Mammary epithelial cell (primary cell): Measurements from ENCODE around the gene OR4D1.

Experiments
- EZH2 ChIP-seq: IDR thresholded peaks from 2 replicates; pipeline ENCODE4 v1.6.1; 2012; ENCODE audit warnings: low read length, inconsistent platforms, borderline replicate concordance
- TF ChIP-seq, protein P1 (sequence below), 2 donors: IDR thresholded peaks in 1 of 2; conservative IDR thresholded peaks in 1 of 2; 2 replicates each; pipeline ENCODE4 v1.5.1; 2011 to 2012; ENCODE audit warnings: inconsistent platforms in 2 of 2, low read length in 2 of 2, mild to moderate bottlenecking in 2 of 2, control low read depth in 1 of 2, low read depth in 1 of 2; ENCODE audit not compliant: insufficient read depth in 1 of 2; ENCODE audit errors: extremely low read depth in 1 of 2

DNA sequence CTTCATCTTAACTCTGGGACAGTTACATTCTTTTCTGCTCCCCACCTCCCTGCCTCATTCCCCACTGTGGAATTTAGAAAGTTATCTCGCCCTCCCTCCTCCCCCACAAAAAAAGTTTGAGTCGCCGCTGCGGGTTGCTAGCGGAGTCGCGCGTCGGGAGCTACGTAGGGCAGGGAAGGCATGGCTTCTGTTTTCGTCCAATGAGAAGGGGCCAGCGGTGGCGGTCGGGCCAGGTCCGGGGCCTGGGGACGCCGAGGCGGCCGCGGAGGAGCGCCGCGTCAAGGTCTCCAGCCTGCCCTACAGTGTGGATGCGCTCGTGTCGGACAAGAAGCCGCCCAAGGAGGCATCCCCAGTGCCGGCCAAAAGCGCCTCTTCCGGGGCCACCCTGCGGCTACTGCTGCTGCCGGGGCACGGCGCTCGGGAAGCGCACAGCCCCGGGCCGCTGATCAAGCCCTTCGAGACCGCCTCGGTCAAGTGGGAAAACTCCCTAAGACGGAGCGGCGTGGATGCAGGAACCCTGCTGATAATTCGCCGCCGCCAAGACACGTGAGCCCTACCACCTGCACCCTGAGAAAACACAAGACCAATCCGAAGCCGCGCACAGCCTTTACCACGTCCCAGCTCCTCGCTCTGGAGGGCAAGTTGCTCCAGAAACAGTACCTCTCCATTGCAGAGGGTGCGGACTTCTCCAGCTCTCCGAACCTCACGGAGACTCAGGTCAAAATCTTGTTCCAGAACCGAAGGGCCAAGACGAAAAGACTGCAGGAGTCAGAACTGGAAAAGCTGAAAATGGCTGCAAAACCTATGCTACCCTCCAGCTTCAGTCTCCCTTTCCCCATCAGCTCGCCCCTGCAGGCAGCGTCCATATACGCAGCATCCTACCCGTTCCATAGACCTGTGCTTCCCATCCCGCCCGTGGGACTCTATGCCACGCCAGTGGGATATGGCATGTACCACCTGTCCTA lies 8.9 kb downstream of the OR4D1 start:
- TF ChIP-seq, protein P1, sequence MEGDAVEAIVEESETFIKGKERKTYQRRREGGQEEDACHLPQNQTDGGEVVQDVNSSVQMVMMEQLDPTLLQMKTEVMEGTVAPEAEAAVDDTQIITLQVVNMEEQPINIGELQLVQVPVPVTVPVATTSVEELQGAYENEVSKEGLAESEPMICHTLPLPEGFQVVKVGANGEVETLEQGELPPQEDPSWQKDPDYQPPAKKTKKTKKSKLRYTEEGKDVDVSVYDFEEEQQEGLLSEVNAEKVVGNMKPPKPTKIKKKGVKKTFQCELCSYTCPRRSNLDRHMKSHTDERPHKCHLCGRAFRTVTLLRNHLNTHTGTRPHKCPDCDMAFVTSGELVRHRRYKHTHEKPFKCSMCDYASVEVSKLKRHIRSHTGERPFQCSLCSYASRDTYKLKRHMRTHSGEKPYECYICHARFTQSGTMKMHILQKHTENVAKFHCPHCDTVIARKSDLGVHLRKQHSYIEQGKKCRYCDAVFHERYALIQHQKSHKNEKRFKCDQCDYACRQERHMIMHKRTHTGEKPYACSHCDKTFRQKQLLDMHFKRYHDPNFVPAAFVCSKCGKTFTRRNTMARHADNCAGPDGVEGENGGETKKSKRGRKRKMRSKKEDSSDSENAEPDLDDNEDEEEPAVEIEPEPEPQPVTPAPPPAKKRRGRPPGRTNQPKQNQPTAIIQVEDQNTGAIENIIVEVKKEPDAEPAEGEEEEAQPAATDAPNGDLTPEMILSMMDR (conservative IDR thresholded peaks at IDR 0.05 in 1 of 2, IDR thresholded peaks at IDR 0.05 in 1 of 2; ENCODE audit: extremely low read depth in 1 of 2, insufficient read depth in 1 of 2, low read depth in 1 of 2, low read length in 2 of 2), result no peak
- TF ChIP-seq EZH2, result peak; percentile 62
